Caki2 (cell line): ENCODE measurements around the gene GRK5. TPM values are rescaled to one million over a fixed set of nuclear protein-coding genes. Genes with fewer than 3 reads are reported as not detected.

ENCODE experiments used
- DNase-seq: peaks from one replicate; pipeline ENCODE4 v3.0.0-alpha.2; 2015; ENCODE audit warnings: low read depth
- in situ Hi-C: cut with HindIII; loops from 2 replicates; pipeline ENCODE4 v1.10.0; 2016; ENCODE audit warnings: low sequenced_read_pairs, low pct_unique_long_range_greater_than_20kb, mixed read lengths
- total RNA-seq: library from RNA; depleted of rRNA; stranded (reverse); fragments of >200 nt; shearing (Covaris generic); gene quantifications from 2 replicates; pipeline ENCODE4 v1.2.3, GENCODE V29; 2014; ENCODE audit warnings: low replicate concordance; rRNA removed

The GRK5 gene
- total RNA-seq, 1 experiment from 2014 or later: 0.61 TPM

- in situ Hi-C loops: no loop called here
These were observed 292.9 kb downstream of the GRK5 start for GRCh38 chr10:119500123-119500795.

GRCh38 chr10:119500821-119501220, 293.4 kb downstream of the GRK5 start:
- DNase-seq: no peak
- in situ Hi-C loops: no loop called here

More at GRCh38 chr10:119500123-119500795, 292.9 kb downstream of the GRK5 start:
- no peak for DNase-seq

- in situ Hi-C loops: no loop called here
- DNase-seq: no peak
These were observed 294.3 kb downstream of the GRK5 start for GRCh38 chr10:119501690-119502089.

GRCh38 chr10:119502209-119502608, 294.8 kb downstream of the GRK5 start:
- in situ Hi-C loops: no loop called here
- no peak for DNase-seq

- in situ Hi-C loops: no loop called here
- no peak for DNase-seq
These were observed 295.3 kb downstream of the GRK5 start for GRCh38 chr10:119502618-119503155.

- no peak for DNase-seq
- in situ Hi-C loops: no loop called here
These were observed 296.4 kb downstream of the GRK5 start for GRCh38 chr10:119503821-119504220.

- no peak for DNase-seq
- in situ Hi-C loops: no loop called here
These were observed 297.3 kb downstream of the GRK5 start for GRCh38 chr10:119504651-119505050.

GRCh38 chr10:119505131-119505551, 297.8 kb downstream of the GRK5 start:
- DNase-seq: no peak
- in situ Hi-C loops: no loop called here

Other genes with a start within 250 kb of the GRK5 start
- 22.5 and 27.9 TPM in 2 replicates for gene NANOS1, start 177.9 kb upstream of the GRK5 start, total RNA-seq
- gene EIF3A, start 126.8 kb upstream of the GRK5 start, total RNA-seq: 26.5 and 36.2 TPM in 2 replicates
- 17.5 and 57.5 TPM in 2 replicates for gene DENND10, start 103.5 kb upstream of the GRK5 start, total RNA-seq
- 30.8 and 61.0 TPM in 2 replicates for gene SFXN4, start 41.9 kb upstream of the GRK5 start, total RNA-seq
- 281 TPM in 2 replicates for gene PRDX3, start 28.8 kb upstream of the GRK5 start, total RNA-seq